Neural cell (in vitro differentiated cells): ENCODE results near the gene NEK6.

Experiments
- CTCF ChIP-seq: fragments of 450-650 bp; IDR thresholded peaks from 2 replicates; pipeline ENCODE4 v1.5.1; 2014; ENCODE audit warnings: antibody characterized with exemption, mild to moderate bottlenecking, moderate library complexity; ENCODE audit not compliant: poor library complexity, severe bottlenecking
- EP300 ChIP-seq: fragments of 450-650 bp; conservative IDR thresholded peaks from 2 replicates; pipeline ENCODE4 v1.6.1; 2014; ENCODE audit warnings: antibody characterized with exemption, mild to moderate bottlenecking, moderate library complexity; ENCODE audit not compliant: poor library complexity, severe bottlenecking
- EZH2 ChIP-seq: fragments of 200-600, 300-800 bp; shearing (Covaris generic), sonication (generic); IDR thresholded peaks from 2 replicates; pipeline ENCODE4 v1.6.1; 2014; ENCODE audit warnings: antibody characterized with exemption, low read length, borderline replicate concordance, mild to moderate bottlenecking; ENCODE audit not compliant: insufficient read depth, poor library complexity, severe bottlenecking
- POLR2AphosphoS5 ChIP-seq: IDR thresholded peaks from 2 replicates; pipeline ENCODE4 v1.6.1; 2012
- RAD21 ChIP-seq: fragments of 450-650 bp; conservative IDR thresholded peaks from 2 replicates; pipeline ENCODE4 v1.6.1; 2014; ENCODE audit warnings: antibody characterized with exemption, mild to moderate bottlenecking, moderate library complexity
- REST ChIP-seq: IDR thresholded peaks from 2 replicates; pipeline ENCODE4 v1.6.1; 2012; ENCODE audit warnings: borderline replicate concordance
- TAF1 ChIP-seq: IDR thresholded peaks from 2 replicates; pipeline ENCODE4 v1.6.1; 2012; ENCODE audit warnings: low read depth

DNA sequence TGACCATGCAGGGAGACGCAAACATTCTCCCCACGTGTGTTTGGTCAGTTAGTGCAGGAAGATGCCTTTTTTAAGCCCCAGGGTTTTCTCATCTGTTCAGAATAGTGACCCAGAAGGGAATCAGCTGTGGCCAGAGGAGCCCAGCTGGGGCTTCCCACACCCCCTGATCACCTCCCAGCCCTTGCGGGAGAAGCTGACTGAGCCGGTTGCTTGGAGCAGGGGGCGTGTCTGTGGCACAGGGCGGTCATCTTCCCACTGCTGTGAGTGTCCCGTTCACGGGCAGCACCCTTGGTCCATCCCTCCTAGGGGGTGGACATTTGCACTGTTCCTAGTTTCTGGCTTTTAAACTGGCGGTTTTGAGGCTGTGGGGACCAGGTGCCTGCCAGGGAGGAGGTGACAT, 69.7 kb downstream of the NEK6 start:
- no peak for TF ChIP-seq TAF1
- no peak for TF ChIP-seq CTCF
- no peak for TF ChIP-seq POLR2AphosphoS5
- no peak for TF ChIP-seq REST
- TF ChIP-seq EP300 = no peak
- TF ChIP-seq EZH2 = no peak
- no peak for TF ChIP-seq RAD21
